Measurements from ENCODE around the gene GPR137.
A peak's percentile ranks its signal among the peaks of the same experiment; 100 is the strongest.

GPR137 gene

GRCh38 chr11:64264371-64264852 is 21.2 kb upstream of the GPR137 start:
- DNase-seq = no peak

GRCh38 chr11:64265176-64266160 is 20.2 kb upstream of the GPR137 start:
- DNase-seq = no peak

DNA sequence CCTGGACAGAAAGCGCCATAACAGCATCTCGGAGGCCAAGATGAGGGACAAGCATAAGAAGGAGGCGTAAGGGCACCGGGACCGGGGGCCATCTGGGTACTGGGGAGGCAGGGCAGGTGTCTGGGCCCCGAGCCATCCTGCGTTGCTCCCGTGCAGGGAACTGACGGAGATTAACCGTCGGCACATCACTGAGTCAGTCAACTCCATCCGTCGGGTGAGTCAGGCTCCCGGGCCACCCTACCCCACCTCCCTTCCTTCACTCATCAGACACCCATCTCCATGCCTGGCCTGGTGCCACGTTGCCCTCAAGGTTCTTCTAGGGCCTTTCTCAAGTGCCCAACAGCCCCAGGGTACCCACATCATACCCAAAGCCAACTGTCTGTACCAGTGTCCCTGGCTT is 19.3 kb upstream of the GPR137 start:
- no peak for DNase-seq

DNA sequence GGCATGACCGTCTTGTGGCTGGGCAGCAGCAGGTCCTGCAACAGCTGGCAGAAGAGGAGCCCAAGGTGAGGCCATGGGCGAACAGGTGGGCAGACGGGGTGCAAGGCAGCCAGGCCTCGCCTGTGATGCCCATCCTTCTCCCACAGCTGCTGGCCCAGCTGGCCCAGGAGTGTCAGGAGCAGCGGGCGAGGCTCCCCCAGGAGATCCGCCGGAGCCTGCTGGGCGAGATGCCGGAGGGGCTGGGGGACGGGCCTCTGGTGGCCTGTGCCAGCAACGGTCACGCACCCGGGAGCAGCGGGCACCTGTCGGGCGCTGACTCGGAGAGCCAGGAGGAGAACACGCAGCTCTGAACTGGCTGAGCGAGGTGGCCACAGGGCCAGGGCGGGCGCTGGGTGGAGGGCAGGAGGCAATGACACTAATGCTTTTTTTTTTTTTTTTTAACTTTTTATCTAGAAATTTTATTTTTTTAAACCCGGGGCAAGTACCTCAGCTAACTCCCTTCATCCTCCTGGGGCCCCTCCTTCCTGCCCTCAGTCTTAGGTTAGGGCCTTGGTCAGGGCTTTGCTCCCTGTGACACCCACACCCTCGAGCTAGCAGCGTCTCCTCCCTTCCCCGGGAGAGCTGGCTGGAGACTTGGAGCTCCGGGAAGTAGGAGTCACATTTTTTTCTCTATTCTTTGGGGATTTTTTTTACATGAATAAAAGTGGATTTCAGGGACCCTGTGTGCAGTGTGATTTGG is 18.3 kb upstream of the GPR137 start:
- DNase-seq = no peak

- no peak for DNase-seq
Observed at GRCh38 chr11:64268025-64268892, 17.4 kb upstream of the GPR137 start.

GRCh38 chr11:64268893-64269539 is 16.6 kb upstream of the GPR137 start:
- no peak for DNase-seq

DNA sequence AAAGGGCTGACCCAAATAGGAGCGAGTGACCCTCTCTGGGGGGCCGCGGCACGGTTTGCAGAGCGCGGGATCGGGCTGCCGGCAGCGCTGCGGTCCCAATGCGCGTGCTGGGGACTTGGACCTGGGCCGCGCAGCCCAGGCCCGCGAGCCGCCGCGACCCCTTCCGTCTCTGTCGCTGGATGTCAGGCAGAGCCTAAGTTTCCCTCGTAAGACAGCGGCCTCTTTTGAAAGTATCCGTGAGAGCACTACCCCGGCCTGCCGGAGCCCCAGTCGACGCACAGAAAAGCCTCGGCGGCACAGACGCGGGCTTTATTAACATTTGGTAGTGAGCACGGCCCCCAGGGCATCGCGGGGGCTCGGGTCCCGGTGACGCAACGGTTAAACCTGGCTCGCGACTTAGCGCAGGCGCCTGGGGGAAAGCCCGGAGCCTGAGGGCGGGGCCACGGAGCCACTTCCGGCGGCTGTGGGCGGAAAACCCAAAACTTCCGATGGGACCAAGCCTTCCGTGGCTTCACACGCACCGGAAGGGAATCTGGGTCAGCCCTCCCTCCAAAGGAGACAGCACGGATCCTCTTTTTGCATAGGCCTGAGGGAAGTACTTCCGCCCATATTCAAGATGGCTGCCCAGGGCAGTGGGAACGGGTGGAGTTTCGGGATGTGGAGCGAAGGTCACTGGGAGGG is 16.0 kb upstream of the GPR137 start:
- DNase-seq = peak; percentile 99

DNA sequence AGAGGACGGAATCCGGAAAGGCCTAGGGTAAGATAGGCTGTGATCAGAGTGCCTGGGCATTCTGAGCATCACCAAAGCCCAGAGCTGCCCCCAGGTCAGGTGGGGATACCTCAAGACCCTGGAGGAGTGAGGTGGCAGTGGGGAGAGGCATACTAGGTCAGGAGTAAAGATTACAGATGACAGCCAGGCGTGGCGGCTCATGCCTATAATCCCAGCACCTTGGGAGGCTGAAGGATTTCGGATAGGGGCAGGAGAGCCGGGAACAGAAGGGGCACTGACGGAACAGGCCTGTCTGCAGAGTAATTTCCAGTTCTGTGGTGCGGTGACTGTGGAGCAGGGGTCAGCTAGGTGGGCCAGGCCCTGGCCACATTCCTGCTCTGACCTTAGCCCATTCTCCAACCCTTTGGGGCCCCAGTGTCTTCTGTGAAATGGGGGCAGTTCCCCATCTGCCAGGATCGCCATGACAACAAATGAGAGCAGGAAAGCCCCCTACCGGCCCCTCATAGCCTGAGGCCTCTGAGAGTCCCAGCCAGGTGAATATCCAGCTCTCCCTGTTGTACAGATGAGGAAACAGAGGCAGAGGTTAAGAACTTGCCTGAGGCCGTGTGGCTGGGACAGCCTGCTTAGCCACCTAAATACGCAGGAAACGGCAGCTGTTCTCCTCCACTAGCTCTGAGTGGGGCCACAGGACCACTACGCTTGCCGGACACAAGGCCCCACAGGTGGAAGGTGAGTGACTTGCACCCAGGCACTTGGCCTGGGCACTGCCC is 10.4 kb upstream of the GPR137 start:
- DNase-seq = no peak

DNA sequence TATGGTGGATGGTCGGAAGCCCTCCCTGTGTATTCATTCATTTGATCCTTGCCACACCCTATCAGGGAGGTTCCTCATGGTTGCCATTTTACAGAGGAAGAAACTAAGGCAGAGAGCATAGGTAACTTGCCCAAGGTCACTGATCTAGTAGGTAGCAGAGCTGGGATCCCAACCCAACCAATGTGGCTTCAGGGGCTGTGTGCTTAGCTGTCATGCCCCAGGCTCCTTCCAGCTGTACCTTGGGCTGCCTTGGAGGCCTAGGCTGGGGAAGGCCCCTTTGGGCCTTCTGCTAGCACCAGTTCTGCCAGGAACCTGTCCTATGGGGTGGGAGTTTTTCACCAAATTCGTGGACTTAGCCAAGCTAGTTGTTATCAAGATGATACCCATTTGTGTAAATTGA is 9.8 kb upstream of the GPR137 start:
- no peak for DNase-seq

DNA sequence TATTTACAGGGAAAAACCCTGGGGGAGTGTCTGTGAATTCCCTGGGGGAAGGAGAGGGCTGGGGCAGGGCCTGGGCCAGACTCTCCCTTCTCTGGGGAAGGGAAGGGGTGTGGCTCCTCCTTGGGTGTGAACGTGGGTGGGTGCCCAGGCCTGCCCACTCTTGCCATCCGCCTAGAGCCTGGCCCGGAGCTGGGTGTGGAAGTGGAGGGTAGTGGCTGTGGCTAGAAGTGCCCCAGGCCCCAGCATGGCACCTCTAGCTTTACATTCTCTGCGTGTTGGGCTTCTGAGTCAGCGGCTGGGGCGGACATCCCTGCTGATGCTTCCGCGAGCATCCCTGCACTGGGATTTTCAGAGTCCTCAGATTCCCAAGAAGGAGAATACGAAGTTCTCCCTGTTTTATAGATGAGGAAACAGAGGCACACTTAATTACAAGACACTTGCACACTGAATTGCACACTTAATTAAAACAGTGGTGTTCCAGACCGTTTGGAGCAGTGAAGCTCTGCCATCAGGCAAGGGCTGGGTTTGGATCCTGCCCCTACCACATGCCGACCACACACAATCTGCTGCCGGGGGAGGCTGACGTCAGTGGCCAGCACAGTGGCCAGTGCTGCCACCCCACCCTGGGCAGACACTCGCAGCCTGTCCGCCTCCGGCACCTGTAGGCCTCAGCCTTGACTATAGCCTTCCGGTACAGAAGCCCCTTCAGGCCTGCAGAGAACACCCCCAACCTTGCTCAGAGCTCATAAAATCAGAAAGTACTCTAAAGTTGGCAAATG is 8.8 kb upstream of the GPR137 start:
- no peak for DNase-seq

GRCh38 chr11:64278576-64279190 is 7.0 kb upstream of the GPR137 start:
- DNase-seq = no peak

DNA sequence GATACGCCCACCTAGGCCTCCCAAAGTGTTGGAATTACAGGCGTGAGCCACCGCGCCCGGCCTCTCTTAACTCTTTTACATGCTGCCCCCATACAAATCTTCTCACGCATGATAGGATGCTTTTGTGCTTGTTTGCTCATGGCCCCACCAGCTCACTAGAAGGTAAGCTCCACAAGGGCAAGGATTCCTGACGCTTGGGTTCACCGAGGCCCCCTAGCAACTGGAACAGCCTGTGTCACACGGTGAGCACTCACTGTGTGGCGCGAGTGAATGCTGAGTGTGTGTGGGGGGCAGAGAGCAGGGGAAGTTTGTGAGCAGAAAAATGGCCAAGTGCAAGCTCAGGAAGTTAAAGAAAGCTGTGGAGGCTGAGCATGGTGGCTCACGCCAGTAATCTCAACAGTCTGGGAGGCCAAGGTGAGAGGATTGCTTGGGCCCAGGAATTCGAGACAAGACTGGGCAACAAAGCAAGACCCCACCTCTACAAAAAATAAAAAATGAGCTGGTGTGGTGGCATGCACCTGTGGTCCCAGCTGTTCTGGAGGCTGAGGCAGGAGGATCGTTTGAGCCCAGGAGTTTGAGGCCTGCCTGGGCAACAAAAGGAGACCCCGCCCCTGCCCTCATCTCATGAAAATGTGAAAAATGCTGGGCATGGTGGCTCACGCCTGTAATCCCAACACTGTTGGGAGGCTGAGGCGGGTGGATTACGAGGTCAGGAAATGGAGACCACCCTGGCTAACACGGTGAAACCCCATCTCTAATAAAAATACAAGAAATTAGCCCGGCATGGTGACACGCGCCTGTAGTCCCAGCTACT is 3.5 kb upstream of the GPR137 start:
- DNase-seq = no peak

GRCh38 chr11:64283092-64283491 is 2.6 kb upstream of the GPR137 start:
- DNase-seq = no peak

DNA sequence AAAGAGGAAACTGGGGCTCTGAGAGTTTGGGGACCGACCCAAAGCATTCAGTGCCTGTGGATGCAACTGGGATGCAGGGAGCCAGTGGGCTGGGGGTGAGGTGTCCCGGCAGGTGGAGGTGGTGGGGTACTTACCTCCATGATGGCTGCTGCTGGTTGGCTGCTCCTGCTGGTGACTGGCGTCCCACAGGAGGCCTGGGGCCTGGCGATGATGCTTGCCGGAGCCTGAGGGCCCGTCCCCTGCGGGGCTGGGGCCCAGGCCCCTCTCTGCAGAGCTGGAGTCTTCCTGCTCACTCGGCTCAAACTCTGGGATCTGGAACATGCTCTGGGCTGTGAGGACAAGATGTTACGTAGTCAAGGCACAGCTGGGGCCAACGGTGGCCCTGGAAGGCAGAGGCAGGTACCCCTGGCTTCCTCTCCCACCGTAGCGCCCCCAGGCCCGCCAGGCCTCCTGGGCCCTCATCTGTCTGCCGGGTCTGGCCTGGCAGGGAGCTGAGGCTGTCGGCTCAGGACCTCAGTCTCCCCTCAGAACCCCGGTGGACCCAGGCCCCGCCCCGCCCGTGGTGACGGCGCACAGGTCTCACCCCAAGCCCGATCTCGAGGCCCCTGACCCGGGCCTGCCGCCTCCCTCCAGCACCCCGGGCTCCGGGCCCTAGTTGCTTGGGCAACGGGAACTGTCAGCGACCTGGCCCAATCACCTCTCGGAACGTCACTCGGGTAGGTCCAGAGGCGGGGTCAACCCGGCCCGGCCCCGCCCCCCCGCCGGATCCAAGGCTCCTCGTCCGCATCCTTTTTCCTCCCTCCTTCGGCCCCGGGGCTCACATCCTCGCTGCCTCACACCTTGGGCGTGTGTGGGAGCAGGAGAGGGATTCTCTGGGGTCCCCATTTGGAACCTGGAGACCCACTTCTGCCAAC is 1.3 kb upstream of the GPR137 start, which contains the start of gene BAD:
BAD (minus strand) TSS at position 618 of the 914 bp plus-strand sequence; CDS start at position 321, 297 bp downstream.
- DNase-seq = peak; percentile 97

DNA sequence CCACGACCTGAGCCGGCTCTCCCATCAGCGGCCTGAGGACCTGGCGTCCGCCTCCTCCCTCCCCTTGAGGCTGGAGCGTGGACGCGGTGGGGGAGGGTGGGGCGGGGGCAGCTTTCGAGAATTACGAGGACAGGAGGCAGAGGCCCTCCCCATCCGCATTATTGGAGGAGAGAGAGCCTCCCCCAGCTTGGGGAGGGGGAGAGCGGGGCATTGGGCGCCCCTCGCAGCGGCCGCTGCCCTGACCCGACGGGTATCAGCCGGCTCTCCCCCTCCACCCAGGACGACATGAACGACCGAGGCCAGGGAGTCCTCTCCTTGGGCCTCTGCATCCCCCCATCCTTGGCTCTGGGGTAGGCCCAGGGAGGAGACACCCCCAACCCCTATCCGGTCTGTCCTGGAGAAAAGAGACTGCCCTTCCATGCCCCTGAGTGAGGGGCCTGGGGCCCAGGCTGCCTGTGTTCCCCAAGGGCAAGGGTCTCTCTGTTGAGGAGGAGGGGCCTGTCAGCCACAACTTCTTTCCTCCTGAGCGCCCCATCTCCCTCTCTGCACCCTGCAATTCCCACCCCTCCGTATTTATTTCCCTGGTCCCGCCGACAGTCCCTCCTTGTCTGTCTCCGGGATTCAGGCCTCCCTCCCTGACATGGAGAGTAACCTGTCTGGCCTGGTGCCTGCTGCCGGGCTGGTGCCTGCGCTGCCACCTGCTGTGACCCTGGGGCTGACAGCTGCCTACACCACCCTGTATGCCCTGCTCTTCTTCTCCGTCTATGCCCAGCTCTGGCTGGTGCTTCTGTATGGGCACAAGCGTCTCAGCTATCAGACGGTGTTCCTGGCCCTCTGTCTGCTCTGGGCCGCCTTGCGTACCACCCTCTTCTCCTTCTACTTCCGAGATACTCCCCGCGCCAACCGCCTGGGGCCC is 495 bp downstream of the GPR137 start:
- no peak for DNase-seq

DNA sequence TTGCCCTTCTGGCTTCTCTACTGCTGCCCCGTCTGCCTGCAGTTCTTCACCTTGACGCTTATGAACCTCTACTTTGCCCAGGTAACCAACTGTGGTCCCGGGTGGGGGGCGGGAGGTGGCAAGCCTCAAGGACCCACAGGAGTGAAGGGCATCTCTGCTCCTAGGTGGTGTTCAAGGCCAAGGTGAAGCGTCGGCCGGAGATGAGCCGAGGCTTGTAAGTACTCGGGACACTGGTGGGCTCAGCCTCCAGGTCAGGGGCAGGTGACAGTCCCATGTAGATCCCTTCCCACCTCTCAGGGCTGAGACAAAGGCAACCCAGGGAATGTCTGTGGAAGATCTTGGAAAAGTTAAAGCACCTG is 1.1 kb downstream of the GPR137 start:
- no peak for DNase-seq
